HG02642 (cell line): ENCODE measurements around the gene EPHA10.
"Not testable (repeated sequence)": the region's sequence is repeated elsewhere in the genome, so short reads cannot be mapped to it uniquely, and the experiment has no call there.

ENCODE experiments used
- ATAC-seq: cut with Tn5 transposase; IDR thresholded peaks from one replicate; pipeline ENCODE4 v1.9.1; 2021; ENCODE audit warnings: mild to moderate bottlenecking; ENCODE audit not compliant: unreplicated experiment, poor library complexity

EPHA10 gene

DNA sequence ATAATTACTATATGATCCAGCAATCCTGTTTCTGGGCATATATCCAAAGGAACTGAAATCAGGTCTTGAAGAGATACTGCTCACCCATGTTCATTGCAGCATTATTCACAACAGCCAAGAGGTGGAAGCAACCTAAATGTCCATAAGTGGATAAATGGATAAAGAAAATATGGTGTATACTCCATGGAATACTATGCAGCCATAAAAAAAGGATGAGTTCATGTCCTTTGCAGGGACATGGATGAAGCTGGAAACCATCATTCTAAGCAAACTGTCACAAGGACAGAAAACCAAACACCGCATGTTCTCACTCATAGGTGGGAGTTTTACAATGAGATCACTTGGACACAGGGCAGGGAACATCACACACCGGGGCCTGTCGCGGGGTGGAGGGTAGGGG lies 26.3 kb downstream of the EPHA10 start:
- ATAC-seq: not testable (repeated sequence)

DNA sequence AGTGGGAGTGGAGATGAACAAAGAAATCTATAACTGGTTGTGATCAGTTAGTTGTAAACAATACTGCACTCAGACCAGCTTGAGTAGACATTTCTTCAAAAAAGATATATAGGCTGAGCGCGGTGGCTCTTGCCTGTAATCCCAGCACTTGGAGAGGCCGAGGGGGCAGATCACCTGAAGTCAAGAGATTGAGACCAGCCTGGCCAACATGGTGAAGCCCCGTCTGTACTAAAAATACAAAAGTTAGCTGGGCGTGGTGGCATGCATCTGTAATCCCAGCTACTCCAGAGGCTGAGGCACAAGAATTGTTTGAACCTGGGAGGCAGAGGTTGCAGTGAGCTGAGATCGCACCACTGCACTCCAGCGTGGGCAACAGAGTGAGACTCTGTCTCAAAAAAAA lies 26.9 kb downstream of the EPHA10 start:
- ATAC-seq: not testable (repeated sequence)

DNA sequence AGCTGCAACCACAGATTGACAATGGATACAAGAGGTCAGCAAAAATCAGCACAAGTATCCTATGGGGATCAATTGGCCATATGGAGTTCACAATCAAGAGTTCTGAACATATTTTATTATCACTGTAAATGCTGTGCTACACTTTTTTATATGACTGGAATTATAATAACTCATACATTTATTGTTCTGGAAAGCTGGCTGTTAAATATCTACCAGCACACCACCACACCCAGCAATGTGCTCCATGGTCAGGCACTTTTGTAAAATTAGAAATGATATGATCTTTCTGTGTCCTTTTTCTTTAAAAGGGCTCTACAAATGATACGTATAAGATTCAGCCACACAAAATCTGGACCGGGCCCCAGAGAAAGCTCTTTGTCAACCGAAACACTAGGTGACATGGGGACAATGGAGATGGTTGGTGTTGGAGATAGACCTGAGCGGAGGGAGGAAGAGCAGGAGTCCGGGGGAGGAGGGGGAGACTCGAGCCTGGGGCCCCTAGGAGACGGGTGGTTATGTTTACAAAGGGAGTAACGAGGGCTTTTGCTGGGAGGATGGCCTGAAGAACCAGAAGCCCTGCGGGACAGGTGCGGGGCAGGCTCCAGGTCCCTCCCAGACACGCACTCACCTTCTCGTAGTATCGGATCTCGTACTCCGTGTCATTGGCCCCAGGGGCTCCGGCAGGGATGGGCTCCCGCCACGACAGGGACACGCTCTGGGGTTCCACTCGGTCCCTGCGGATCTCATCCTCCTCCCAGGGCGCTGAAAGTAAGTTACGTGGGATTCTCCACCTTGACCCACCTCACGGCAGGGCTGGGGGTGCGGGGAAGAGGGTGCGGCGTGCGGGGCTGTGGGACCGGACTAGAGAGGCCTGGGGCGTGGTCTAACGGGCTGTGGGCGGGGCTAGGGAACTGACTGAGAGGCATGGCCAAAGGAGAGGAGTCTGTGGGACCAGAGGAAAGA lies 30.0 kb downstream of the EPHA10 start:
- no peak for ATAC-seq

DNA sequence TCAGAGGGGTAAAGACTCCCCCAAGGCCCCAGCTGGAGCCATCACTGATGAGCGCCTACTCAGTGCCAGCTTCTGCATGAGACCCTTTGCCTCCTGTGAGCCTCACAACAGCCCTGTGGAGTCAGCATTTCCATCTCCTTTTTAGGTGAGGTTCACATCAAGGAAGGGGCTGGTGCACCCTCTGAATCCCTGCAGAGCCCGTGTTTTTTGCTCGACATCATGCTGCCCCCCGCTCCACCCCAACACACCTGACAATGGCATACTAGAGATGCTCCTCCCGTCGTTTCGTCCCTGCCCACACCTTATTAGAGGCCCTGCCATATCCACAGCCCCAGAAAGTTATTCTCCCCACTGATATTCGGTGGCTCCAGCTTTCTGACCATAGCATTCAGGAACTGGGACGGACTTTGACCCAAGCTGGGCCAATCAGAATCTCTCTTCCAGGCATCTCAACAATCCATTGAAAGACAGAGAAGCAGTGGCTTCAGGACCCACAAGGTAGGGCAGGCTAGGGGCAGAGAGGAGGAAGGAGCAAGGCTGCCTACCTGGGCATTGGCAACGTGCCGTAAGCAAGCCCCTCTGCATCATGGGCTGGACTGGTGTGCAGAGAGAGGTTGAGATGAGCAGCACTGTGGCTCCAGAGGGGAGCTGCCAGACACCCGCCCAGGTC lies 32.7 kb downstream of the EPHA10 start:
- no peak for ATAC-seq

DNA sequence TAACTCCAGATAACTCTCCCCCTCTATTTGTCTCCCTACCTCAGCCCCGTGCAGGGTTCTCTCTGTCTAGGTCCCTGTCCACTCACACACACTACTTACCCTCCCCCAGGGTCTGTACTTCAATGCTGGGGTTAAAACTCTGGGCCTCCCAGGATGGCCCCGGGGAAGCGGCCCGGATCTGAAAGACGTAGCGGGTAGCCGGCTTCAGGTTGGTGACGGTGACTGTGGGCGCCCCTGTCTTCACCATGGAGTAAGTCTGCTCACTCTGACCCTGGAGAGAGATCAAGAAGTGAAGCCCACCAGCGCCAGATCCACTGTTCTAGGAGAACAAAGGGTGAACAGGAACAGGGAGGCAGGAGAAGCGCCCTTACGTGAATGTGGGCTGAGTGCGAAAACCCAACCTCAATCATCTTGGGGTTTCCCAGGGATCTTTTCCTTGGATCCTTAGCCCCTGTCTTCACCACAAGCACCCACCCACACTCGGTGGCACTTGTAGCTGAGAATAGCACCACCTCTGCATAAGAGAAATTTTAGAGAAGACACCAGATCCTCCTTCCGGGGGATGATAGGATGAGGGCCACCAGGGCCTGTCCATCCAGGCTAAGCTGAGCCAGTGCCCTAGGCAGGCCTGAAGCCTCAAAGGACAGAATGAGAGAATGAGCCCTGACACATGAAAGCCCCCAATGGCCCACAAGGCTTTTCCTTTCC lies 33.5 kb downstream of the EPHA10 start:
- ATAC-seq: no peak

DNA sequence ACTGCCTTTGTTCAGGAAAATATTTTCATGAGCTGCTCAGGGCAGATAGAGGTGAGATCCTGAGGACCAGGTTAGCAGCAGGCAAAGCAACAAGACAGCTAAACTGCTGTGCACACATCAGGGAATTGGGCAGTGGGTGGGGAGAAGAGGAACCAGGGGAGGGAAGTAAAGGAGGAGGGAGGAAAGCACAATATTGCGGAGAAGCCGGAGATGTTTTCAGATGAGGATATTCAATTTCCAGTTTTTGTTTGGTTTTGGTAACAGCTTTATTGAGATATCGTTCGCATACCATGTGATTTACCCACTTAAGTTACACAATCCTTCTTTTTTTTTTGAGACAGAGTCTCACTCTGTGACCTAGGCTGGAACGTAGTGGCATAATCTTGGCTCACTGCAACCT lies 34.5 kb downstream of the EPHA10 start:
- ATAC-seq: no peak

DNA sequence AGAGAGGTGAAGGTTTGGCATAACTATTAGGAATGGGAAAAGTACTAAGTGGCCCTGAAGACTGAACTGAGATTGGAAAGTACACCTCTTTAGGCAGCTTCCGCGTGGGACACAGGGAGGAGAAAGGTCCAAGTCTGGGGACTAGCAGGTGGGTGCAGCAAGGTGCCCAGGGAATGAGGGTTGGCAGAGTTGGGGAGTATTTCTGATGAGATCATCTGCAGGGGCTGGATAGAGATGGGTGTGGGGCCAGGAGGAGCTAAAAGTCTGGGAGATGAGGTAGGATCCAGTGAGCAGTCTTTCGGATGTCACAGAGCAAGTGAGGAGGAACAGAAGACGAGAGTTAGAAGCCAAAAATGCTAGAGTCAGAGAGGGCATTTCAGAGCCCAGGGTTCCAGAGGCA lies 36.5 kb downstream of the EPHA10 start:
- no peak for ATAC-seq

DNA sequence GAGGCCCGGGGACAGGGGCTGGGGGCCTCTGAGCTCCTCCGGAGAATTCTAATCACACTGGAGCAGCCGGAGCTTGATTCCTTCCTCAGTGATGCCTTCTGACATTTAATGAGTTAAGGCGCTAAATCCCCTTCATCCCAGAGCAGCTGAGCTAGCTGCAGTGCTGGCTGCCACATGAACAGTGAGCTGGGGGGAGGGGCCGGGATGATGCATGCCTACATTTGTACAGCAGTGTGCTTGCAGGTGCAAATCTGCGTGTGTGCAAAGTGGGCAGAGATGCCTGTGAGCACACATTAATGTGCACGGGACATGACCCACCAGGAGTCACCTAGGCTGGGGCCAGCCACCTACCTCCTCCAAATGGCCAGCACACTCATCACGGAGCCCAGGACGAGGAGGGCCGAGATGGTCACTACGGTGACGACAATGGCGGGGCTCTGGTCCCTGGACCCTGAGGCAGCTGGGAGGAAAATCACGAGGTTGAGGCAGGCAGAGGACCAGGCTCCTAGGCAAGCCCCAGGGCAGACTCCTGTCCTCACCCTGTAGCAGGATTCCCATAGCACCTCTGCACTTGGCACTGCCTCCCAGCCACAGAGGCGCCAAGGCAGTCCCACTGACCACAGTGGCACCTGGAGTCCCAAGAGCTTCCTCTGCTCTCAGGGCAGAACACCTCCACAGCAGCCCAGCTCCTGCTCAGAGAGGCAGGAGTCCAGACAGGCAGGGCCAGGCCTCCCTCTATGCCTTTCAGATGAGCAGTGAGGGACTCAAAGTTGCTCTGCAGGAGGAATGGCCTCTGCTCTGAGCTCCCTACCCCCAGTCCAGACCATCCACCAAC lies 38.0 kb downstream of the EPHA10 start:
- no peak for ATAC-seq

DNA sequence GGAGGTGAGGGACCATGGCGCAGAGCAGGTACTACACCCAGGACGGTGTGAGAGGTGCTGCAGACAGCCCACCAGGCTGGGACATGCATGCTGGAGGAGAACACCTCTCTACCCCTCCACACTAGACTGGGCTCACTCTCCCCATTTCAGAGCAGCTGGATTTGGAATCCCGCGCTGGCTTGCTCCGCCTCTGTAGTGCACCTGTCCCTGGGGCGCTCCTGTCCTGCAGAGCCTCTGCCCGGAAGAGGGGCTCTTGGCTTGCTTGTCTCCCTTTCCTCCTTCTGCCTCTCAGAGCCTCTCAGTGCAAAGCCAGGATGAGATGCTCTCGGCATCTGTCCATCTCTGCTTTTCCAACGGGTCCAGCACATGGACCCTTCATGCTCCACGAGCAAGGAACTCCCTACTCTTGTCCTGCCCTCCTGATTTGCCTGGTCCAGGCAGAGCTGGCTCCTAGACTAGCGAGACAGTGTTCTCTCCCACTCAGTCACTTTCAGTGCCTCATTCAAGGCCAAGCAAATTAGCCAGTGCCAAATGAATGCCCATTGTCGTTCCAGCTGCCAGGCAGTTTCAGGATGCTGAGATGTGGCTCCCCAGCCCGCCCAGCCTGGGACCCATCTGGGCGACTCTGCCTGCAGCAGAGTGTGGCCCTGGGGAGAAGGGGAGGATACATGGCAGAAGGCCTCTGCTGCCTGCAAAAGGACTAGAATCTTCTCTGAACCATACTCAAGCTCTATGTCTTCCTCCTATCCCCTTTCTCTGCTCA lies 38.9 kb downstream of the EPHA10 start:
- no peak for ATAC-seq

DNA sequence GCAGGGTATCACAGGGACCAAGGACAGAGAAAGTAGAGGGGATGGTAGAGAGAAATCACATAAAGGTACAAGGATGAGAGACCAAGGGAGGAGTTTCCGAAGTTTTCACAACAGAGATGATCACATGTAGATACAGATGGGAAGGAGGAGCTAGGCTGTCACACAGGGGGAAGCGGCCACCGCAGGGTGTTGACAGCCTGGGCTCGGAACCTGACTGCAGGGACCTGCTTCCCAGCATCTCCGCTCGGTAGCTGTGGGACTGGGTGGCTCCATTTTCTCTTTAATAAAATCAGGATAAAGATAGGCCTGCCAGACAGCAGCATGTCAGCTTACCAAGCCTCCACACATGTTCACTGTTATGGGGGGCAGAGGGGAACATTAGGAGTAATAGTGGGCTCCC lies 40.3 kb downstream of the EPHA10 start:
- ATAC-seq: no peak

DNA sequence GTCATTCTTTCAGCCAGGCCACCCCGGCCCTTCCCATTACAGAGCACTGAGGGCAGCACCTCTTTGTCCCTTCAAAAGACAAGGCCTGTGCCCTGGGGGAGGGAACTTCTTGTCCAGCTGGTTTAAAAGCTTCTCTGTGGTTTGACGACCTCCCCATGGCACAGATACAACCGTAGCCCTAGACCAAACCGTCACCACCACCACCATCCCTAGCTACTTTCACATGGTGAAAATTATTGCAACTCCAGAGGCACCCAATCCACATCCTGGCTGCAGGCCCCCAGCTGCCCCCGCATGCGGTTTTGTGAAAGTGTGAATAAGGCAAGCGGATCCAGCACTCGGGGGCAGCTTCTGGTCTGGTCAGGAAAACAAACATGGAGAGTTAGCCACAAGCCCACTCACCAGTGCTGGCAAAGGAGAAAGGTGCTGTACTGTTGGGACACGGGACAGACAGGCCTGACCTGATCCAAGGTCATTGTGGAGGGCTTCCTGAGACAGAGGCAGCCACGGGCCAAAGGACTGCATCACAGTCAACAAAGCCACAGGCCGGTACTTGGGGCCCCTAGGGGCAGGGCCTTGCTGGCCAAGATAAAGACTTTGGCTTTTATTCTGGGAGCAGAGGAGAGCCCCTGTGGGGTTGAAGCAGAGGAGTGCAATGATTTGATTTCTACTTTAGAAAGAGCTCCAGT lies 41.4 kb downstream of the EPHA10 start:
- ATAC-seq: no peak

DNA sequence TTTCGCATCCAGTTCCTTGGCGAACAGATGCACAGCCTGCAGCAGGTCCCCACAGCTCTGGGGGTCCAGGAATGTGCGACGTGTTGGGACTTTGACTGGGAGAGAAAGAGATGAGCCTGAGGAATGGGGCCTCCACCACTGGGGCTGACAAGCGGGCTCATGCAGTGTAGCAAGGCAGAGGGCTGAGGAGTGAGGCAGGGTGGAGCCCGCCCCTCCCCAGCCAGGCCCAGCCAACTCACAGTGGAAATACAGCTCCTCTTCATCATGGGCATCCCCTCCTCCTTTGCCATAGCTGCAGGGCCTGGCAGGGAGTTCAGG lies 41.9 kb downstream of the EPHA10 start:
- ATAC-seq: no peak

DNA sequence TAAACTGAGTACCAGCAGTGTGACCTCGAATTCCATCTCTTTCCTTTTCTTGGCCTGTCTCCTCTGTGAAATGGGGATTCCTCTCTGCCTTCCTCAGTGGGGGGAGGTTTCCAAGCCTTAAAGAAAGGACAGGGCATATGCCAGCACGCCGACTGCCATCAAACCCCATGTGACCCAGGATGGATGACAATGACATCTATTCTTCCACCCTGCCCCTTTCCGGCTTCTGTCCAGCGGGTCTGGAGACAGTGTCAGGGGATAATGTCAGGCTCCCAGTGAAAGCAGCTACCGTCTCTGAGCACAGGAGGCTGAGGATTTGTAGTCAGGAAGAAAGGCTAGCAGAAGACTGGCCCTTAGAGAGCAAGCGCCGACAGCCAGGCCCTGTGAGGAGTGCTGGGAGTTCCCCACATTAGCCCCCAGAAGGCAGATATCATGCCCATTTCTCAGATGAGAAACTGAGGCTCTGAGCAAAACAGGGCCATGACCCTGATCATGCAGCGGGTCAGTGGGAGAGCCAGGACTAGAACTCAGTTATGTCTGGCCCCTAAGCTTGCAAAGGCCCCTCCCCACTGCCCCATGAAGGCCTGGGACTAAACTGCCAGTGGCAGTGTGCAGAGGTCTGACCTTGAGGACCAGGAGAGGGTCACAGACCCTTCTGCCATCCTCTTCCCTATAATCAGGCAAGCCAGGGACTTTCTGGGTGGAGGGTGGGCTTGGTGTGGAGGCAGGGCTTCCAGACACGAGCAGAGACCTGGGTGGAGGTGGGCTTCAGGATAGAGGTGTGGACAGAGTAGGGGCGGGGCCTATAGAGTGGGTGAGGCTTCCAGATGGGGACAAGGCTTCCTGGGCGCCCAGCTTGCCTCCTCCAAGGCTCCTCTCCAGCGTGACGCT lies 42.5 kb downstream of the EPHA10 start:
- ATAC-seq: no peak

DNA sequence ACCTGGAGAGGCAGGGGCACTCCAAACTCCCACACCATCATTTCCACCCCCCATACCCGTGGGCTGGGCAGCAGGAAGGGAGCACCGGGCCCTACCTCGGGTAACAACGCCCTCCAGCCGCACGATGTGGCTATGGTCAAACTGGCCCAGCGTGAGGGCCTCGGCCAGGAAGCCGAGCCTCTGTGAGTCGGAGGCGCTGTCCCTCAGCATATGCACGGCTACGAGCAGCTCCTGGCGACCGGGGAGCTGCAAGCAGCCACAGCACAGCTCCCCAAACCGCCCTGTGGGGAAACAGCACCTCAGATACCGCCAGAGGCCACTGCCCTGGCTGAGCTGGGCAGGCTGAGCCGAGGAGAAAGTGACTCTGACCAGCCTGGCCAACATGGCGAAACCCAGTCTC lies 43.4 kb downstream of the EPHA10 start:
- ATAC-seq: no peak

DNA sequence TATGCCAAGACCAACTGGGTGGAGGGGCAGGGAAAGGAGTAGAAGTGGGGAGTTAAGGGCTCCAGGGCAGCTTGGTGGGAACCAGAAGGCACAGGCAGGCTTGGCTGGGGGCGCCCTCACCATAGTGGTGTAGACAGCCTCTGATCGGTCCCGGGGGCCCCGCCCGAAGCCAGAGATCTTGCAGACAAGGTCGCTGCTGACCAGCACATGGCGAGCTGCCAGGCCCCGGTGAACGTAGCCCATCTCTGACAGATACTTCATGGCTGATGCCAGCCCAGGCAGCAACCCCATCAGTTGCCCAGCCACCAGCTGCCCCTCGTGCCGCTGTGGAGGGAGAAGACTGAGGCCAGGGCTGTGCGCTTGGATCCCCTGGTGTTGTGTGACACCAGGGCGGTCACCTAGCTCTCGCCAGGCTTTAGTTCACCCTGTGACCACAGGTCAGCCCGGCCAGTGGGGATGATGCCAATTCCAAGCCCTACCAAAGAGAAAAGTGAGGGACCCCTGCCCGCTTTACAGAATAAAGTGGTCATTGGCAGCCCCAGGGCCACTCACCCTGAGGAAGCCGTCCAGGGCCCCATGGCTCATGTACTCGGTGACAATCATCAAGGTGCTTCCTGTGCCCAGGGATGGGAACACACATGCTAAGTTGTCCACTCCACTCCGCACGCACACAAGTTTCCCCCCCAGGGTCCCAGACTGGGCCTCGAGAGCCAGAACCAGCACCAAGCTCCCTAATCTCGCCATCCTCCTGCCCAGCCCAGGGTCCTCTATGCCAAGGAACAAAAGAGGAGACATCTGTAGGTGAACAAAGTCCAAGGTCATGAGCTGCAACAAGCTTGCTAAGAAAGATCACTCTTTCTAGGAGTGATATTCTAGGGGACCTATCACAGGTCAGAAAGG lies 44.4 kb downstream of the EPHA10 start:
- no peak for ATAC-seq

DNA sequence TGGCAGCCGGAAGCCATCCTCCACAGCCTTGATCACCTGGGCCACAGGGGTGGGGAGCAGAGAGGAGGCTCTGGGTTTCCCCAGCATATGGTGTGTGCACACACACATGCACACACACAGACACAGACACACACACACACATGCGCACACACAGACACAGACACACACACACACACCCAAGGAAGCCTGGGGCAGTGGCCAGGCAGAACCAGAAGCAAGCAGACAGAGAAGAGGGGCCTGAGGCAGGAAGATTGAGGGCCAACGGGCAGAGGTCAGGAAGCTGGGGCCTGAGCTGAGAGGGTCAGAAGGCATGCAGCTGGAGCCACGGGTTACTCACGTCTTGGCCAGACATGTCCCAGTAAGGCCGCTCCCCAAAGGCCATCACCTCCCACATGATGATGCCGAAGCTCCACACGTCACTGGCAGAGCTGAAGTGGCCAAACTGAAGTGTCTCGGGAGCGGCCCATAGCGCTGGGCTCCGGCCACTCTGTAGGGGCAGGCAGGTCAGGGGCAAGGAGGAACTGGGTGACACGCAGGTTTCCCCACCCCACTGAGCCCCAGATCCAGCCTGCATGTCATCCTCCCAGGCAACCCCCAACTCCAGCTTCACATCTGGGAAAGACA lies 45.2 kb downstream of the EPHA10 start:
- ATAC-seq: no peak
